K562 (cell line): ENCODE measurements around the gene MARCHF11.

ENCODE experiments used
- CBX3 ChIP-seq, 2 experiments: IDR thresholded peaks; 1 replicate in 1 of 2; 2 replicates in 1 of 2; pipeline ENCODE4 v1.6.1; 2012; ENCODE audit warnings: inconsistent platforms in 2 of 2, low read length in 2 of 2, borderline replicate concordance in 1 of 2, control low read depth in 1 of 2
- ETV6 ChIP-seq, 3 experiments: fragments of 150-350 bp in 1 of 3; sonication (generic) in 1 of 3; formaldehyde crosslinking in 1 of 3; IDR thresholded peaks; 2 replicates each; pipeline versions ENCODE4 v1.6.1 to v1.8.0; 2014 to 2022; ENCODE audit warnings: borderline replicate concordance in 2 of 3, low read depth in 2 of 3, antibody characterized with exemption in 1 of 3, low read length in 1 of 3, mild to moderate bottlenecking in 1 of 3, missing genetic modification reagents in 1 of 3
- FOS ChIP-seq: IDR thresholded peaks from 3 replicates; pipeline ENCODE4 v1.6.1; 2011; ENCODE audit not compliant: insufficient read length; ENCODE audit errors: extremely low read depth
- HMGN3 ChIP-seq: IDR thresholded peaks from 2 replicates; pipeline ENCODE4 v1.6.1; 2011; ENCODE audit warnings: borderline replicate concordance, low read depth, mild to moderate bottlenecking, mixed read lengths, low read length; ENCODE audit not compliant: insufficient read length; ENCODE audit errors: extremely low read depth
- MYC ChIP-seq, 2 experiments: fragments of 250-450 bp in 1 of 2; sonication (Bioruptor Pico) in 1 of 2; IDR thresholded peaks; 2 replicates each; pipeline versions ENCODE4 v1.5.1 to v1.6.1; 2012 to 2021; ENCODE audit warnings: low read depth in 2 of 2, borderline replicate concordance in 1 of 2, improper control_type of control experiment in 1 of 2, low read length in 1 of 2, mild to moderate bottlenecking in 1 of 2, moderate library complexity in 1 of 2
- PHB ChIP-seq: fragments of 250-450 bp; sonication (Bioruptor Pico); IDR thresholded peaks from 2 replicates; pipeline ENCODE4 v1.5.0; 2021
- TBP ChIP-seq: optimal IDR thresholded peaks from 2 replicates; pipeline ENCODE3; 2011; ENCODE audit warnings: low read depth, low read length, improper control_type of control experiment
- TRIM24 ChIP-seq, 2 experiments: fragments of 450-650 bp; IDR thresholded peaks; 2 replicates each; pipeline ENCODE4 v1.6.1; 2016
- TF ChIP-seq, protein P1 (sequence below): sonication (generic); formaldehyde crosslinking; IDR thresholded peaks from 2 replicates; pipeline ENCODE4 v1.5.0; 2020; ENCODE audit warnings: missing genetic modification reagents
- TF ChIP-seq, protein P2 (sequence below): fragments of 250-450 bp; sonication (Bioruptor Pico); IDR thresholded peaks from 2 replicates; pipeline ENCODE4 v1.4.0; 2020; ENCODE audit warnings: mild to moderate bottlenecking, moderate library complexity

DNA sequence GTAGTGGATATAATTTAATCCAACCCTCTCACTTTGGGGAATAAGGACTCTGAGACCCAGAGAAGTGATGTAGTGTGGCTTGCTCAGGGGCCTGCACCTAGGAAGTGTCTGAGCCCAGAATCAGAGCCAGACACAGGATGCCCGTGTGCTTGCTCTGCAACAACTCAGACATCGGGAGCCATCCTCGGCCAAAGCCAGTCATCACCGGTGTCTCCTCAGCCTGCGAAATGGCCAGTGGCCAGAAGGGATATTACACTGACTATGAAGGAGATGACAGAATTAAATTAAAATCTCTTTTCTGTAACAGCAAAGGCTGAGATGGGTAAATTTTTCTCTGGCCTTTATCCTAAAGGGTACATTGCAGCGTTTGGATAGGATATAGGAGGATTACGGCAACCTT, 102.9 kb downstream of the MARCHF11 start:
- TF ChIP-seq, protein P1, sequence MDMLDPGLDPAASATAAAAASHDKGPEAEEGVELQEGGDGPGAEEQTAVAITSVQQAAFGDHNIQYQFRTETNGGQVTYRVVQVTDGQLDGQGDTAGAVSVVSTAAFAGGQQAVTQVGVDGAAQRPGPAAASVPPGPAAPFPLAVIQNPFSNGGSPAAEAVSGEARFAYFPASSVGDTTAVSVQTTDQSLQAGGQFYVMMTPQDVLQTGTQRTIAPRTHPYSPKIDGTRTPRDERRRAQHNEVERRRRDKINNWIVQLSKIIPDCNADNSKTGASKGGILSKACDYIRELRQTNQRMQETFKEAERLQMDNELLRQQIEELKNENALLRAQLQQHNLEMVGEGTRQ (CRISPR knock-in tag): no peak
- TF ChIP-seq ETV6 (IDR thresholded peaks at IDR 0.05; ENCODE audit: borderline replicate concordance in 1 of 2, low read depth in 2 of 2, low read length in 1 of 2) (no peak), ETV6 (CRISPR knock-in tag; IDR thresholded peaks at IDR 0.05; ENCODE audit: borderline replicate concordance) (no peak), TRIM24 (IDR thresholded peaks at IDR 0.05) (no peak), FOS (no peak), PHB (CRISPR knock-in tag) (no peak), MYC (IDR thresholded peaks at IDR 0.05; ENCODE audit: low read depth, low read length) (no peak), MYC (CRISPR knock-in tag; IDR thresholded peaks at IDR 0.05; ENCODE audit: borderline replicate concordance, low read depth) (no peak), HMGN3 (no peak), TBP (no peak), CBX3 (IDR thresholded peaks at IDR 0.05; ENCODE audit: borderline replicate concordance in 1 of 2, low read length in 2 of 2) (no peak)
- TF ChIP-seq, protein P2, sequence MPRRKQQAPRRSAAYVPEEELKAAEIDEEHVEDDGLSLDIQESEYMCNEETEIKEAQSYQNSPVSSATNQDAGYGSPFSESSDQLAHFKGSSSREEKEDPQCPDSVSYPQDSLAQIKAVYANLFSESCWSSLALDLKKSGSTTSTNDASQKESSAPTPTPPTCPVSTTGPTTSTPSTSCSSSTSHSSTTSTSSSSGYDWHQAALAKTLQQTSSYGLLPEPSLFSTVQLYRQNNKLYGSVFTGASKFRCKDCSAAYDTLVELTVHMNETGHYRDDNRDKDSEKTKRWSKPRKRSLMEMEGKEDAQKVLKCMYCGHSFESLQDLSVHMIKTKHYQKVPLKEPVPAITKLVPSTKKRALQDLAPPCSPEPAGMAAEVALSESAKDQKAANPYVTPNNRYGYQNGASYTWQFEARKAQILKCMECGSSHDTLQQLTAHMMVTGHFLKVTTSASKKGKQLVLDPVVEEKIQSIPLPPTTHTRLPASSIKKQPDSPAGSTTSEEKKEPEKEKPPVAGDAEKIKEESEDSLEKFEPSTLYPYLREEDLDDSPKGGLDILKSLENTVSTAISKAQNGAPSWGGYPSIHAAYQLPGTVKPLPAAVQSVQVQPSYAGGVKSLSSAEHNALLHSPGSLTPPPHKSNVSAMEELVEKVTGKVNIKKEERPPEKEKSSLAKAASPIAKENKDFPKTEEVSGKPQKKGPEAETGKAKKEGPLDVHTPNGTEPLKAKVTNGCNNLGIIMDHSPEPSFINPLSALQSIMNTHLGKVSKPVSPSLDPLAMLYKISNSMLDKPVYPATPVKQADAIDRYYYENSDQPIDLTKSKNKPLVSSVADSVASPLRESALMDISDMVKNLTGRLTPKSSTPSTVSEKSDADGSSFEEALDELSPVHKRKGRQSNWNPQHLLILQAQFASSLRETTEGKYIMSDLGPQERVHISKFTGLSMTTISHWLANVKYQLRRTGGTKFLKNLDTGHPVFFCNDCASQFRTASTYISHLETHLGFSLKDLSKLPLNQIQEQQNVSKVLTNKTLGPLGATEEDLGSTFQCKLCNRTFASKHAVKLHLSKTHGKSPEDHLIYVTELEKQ (CRISPR knock-in tag): no peak
